Ishikawa (cell line): ENCODE data around the gene BEND6.

Experiments used
- CEBPB ChIP-seq: IDR thresholded peaks from 2 replicates; pipeline ENCODE4 v1.6.1; 2012
- EP300 ChIP-seq: IDR thresholded peaks from 2 replicates; pipeline ENCODE4 v1.6.1; 2012; ENCODE audit warnings: borderline replicate concordance
- FOXM1 ChIP-seq: IDR thresholded peaks from 2 replicates; pipeline ENCODE4 v1.6.1; 2012; ENCODE audit warnings: low read depth, borderline replicate concordance
- RAD21 ChIP-seq: IDR thresholded peaks from 2 replicates; pipeline ENCODE4 v1.6.1; 2012; ENCODE audit warnings: low read depth
- REST ChIP-seq: IDR thresholded peaks from 2 replicates; pipeline ENCODE4 v1.6.1; 2012; ENCODE audit warnings: low read depth, mild to moderate bottlenecking
- TAF1 ChIP-seq: IDR thresholded peaks from 2 replicates; pipeline ENCODE4 v1.6.1; 2012; ENCODE audit warnings: low read depth, mild to moderate bottlenecking
- TEAD4 ChIP-seq: IDR thresholded peaks from 2 replicates; pipeline ENCODE4 v1.6.1; 2012
- YY1 ChIP-seq: IDR thresholded peaks from 2 replicates; pipeline ENCODE4 v1.6.1; 2012; ENCODE audit warnings: low read depth
- ZBTB7A ChIP-seq: IDR thresholded peaks from 2 replicates; pipeline ENCODE4 v1.6.1; 2012; ENCODE audit warnings: low read depth
- TF ChIP-seq, protein P1 (sequence below): IDR thresholded peaks from 2 replicates; pipeline ENCODE4 v1.6.1; 2012

DNA sequence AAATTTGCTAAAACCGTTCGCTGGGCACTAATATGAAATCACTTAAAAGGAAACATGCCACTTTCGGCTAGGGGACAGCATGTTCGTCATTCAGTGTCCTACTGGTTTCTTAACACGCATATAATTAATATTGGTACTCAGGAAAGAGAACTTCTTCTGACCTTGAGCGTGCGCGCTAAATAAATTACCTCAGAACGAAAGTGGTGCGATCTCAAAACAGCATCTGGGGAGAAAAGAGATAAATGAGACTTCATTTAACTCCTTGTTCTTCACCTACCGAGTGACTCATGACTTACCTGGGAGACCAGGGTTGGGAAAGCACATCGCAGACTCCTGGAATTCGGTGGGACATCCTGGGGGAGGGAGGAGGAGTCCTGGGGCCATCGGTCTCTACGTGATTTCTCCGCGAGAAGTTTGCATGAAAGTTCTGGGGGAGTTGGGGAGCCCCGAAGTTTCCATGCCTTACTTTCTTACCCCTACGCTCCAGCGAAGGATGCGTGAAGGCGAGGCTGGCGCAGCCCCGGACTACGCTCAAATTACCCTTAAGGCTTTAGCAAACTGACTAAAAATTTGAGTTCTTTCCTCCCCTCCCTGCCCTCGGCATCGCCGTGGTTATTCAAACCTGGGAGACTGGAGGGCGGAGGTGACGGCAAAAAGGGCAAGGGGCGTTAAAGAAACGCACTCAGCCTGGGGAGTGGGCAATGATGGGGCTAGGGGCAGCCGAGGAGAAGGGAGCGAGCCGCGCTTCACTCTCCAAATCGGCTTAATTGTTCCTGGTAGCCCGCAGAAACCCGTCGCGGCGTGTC, 1.1 kb upstream of the BEND6 start:
- TF ChIP-seq TAF1 (no peak), RAD21 (no peak), REST (no peak), YY1 (no peak), EP300 (no peak), CEBPB (no peak), TEAD4 (no peak), ZBTB7A (no peak), FOXM1 (no peak)
- TF ChIP-seq, protein P1, sequence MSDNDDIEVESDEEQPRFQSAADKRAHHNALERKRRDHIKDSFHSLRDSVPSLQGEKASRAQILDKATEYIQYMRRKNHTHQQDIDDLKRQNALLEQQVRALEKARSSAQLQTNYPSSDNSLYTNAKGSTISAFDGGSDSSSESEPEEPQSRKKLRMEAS = no peak
